GM23338 (cell line): ENCODE results near the gene COG7. TPM values are rescaled to one million over a fixed set of nuclear protein-coding genes. Genes with fewer than 3 reads are reported as not detected.

ENCODE experiments used
- ATAC-seq: fragments of 200-7000 bp; cut with Tn5 transposase; 3 replicates; pipeline ENCODE4 v1.9.1; 2020
- DNase-seq: peaks from one replicate; pipeline ENCODE4 v3.0.0-alpha.2; 2015; ENCODE audit warnings: low spot score
- H2AFZ ChIP-seq: fragments of 200-600 bp; sonication (generic); 2 replicates; pipeline ENCODE4 v1.8.0; 2016; ENCODE audit warnings: antibody characterized with exemption, mild to moderate bottlenecking, moderate library complexity
- H3F3A ChIP-seq: fragments of 200-600 bp; sonication (generic); replicated peaks from 2 replicates; pipeline ENCODE4 v1.8.0; 2017; ENCODE audit warnings: antibody characterized with exemption, mixed run types, low read depth
- H3K27ac ChIP-seq: fragments of 200-600 bp; sonication (generic); 2 replicates; pipeline ENCODE4 v1.6.1; 2016; ENCODE audit warnings: low read depth
- H3K27me3 ChIP-seq: fragments of 200-600 bp; sonication (generic); 2 replicates; pipeline ENCODE4 v1.8.0; 2016; ENCODE audit warnings: mild to moderate bottlenecking, mixed run types, moderate library complexity; ENCODE audit not compliant: insufficient read depth
- H3K36me3 ChIP-seq: fragments of 200-600 bp; sonication (generic); 2 replicates; pipeline ENCODE4 v1.8.0; 2016; ENCODE audit warnings: mild to moderate bottlenecking; ENCODE audit not compliant: insufficient read depth
- H3K4me1 ChIP-seq: fragments of 200-600 bp; sonication (generic); 2 replicates; pipeline ENCODE4 v1.8.0; 2016; ENCODE audit warnings: mild to moderate bottlenecking, moderate library complexity; ENCODE audit not compliant: insufficient read depth
- H3K4me2 ChIP-seq: fragments of 200-600 bp; sonication (generic); 2 replicates; pipeline ENCODE4 v1.7.1; 2017; ENCODE audit warnings: mixed run types
- H3K4me3 ChIP-seq: fragments of 200-600 bp; sonication (generic); 2 replicates; pipeline ENCODE4 v1.6.1; 2016; ENCODE audit warnings: mixed run types
- H3K79me2 ChIP-seq: fragments of 200-600 bp; sonication (generic); replicated peaks from 2 replicates; pipeline ENCODE4 v1.8.0; 2017; ENCODE audit warnings: mild to moderate bottlenecking; ENCODE audit not compliant: insufficient read depth
- H3K9me2 ChIP-seq: fragments of 200-600 bp; sonication (generic); 2 replicates; pipeline ENCODE4 v1.8.0; 2017; ENCODE audit not compliant: insufficient read depth
- H4K20me1 ChIP-seq: fragments of 200-600 bp; sonication (generic); replicated peaks from 2 replicates; pipeline ENCODE4 v1.8.0; 2017; ENCODE audit warnings: mild to moderate bottlenecking; ENCODE audit not compliant: insufficient read depth
- H3K27ac Mint-ChIP-seq: 2 replicates; pipeline ENCODE4 v1.8.0; 2020; ENCODE audit warnings: inconsistent platforms, mild to moderate bottlenecking, moderate library complexity, mixed read lengths
- H3K27me3 Mint-ChIP-seq: 3 replicates; pipeline ENCODE4 v1.8.0; 2022; ENCODE audit warnings: low read depth, mild to moderate bottlenecking, moderate library complexity, mixed read lengths, inconsistent platforms; ENCODE audit not compliant: insufficient read depth, poor library complexity
- H3K36me3 Mint-ChIP-seq: 3 replicates; pipeline ENCODE4 v1.8.0; 2021; ENCODE audit warnings: low read depth, mild to moderate bottlenecking, inconsistent platforms, moderate library complexity, mixed read lengths
- H3K4me1 Mint-ChIP-seq: 3 replicates; pipeline ENCODE4 v1.8.0; 2020; ENCODE audit warnings: mild to moderate bottlenecking, inconsistent platforms, mixed read lengths
- H3K4me3 Mint-ChIP-seq: 3 replicates; pipeline ENCODE4 v1.8.0; 2021; ENCODE audit warnings: moderate library complexity, mild to moderate bottlenecking, inconsistent platforms, mixed read lengths
- H3K9me3 Mint-ChIP-seq: 3 replicates; pipeline ENCODE4 v1.8.0; 2020; ENCODE audit warnings: moderate library complexity, mild to moderate bottlenecking, inconsistent platforms, mixed read lengths
- CREB1 ChIP-seq: fragments of 250-450 bp; sonication (Bioruptor Pico); IDR thresholded peaks from 2 replicates; pipeline ENCODE4 v1.5.0; 2020; ENCODE audit warnings: low read depth, mild to moderate bottlenecking, moderate library complexity
- EZH2 ChIP-seq: fragments of 200-600 bp; sonication (generic); IDR thresholded peaks from one replicate; pipeline ENCODE4 v1.8.0; 2017; ENCODE audit warnings: antibody characterized with exemption, mild to moderate bottlenecking, low read depth; ENCODE audit not compliant: unreplicated experiment
- EZH2phosphoT487 ChIP-seq: fragments of 200-600 bp; sonication (generic); IDR thresholded peaks from one replicate; pipeline ENCODE4 v1.8.1; 2018; ENCODE audit warnings: antibody characterized with exemption; ENCODE audit not compliant: unreplicated experiment
- JUNB ChIP-seq: IDR thresholded peaks from one replicate; pipeline ENCODE4 v1.6.1; 2016; ENCODE audit warnings: antibody characterized with exemption; ENCODE audit not compliant: unreplicated experiment
- POLR2AphosphoS5 ChIP-seq: IDR thresholded peaks from 2 replicates; pipeline ENCODE4 v1.6.1; 2016; ENCODE audit warnings: antibody characterized with exemption, low read depth
- REST ChIP-seq: IDR thresholded peaks from one replicate; pipeline ENCODE4 v1.6.1; 2018; ENCODE audit warnings: antibody characterized with exemption; ENCODE audit not compliant: unreplicated experiment
- STAT1 ChIP-seq: IDR thresholded peaks from one replicate; pipeline ENCODE4 v1.6.1; 2016; ENCODE audit warnings: antibody characterized with exemption; ENCODE audit not compliant: unreplicated experiment
- ZNF114 ChIP-seq: fragments of 250-450 bp; sonication (Bioruptor Pico); IDR thresholded peaks from 2 replicates; pipeline ENCODE4 v1.5.0; 2020; ENCODE audit warnings: mild to moderate bottlenecking, moderate library complexity
- ZNF331 ChIP-seq: fragments of 250-450 bp; sonication (Bioruptor Pico); IDR thresholded peaks from 2 replicates; pipeline ENCODE4 v1.5.0; 2020; ENCODE audit warnings: low read depth, mild to moderate bottlenecking, moderate library complexity
- polyA plus RNA-seq: library from polyadenylated mRNA; unstranded; fragments of >200 nt; fragmentation: Nextera tagmentation; extraction: Ambion mirVana; gene quantifications from 2 replicates; pipeline ENCODE4 v1.2.1, GENCODE V29; 2016
- total RNA-seq: library from RNA; depleted of rRNA; stranded (reverse); fragments of >200 nt; shearing (Covaris generic); gene quantifications from 2 replicates; pipeline ENCODE4 v1.2.3, GENCODE V29; 2014
- TF ChIP-seq, protein P1 (sequence below), 2 experiments: fragments of 200-600 bp in 1 of 2; sonication (generic) in 1 of 2; conservative IDR thresholded peaks; 2 replicates each; pipeline versions ENCODE4 v1.5.1 to v1.6.1; 2016 to 2017; ENCODE audit warnings: antibody characterized with exemption in 2 of 2, low read depth in 2 of 2, mild to moderate bottlenecking in 2 of 2, moderate library complexity in 1 of 2

COG7 gene
- total and polyA plus RNA-seq, 2 experiments from 2014 or later, result 9.2 to 20.0 TPM

- TF ChIP-seq, protein P1, sequence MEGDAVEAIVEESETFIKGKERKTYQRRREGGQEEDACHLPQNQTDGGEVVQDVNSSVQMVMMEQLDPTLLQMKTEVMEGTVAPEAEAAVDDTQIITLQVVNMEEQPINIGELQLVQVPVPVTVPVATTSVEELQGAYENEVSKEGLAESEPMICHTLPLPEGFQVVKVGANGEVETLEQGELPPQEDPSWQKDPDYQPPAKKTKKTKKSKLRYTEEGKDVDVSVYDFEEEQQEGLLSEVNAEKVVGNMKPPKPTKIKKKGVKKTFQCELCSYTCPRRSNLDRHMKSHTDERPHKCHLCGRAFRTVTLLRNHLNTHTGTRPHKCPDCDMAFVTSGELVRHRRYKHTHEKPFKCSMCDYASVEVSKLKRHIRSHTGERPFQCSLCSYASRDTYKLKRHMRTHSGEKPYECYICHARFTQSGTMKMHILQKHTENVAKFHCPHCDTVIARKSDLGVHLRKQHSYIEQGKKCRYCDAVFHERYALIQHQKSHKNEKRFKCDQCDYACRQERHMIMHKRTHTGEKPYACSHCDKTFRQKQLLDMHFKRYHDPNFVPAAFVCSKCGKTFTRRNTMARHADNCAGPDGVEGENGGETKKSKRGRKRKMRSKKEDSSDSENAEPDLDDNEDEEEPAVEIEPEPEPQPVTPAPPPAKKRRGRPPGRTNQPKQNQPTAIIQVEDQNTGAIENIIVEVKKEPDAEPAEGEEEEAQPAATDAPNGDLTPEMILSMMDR (conservative IDR thresholded peaks at IDR 0.05; ENCODE audit: low read depth in 2 of 2), result no peak
- TF ChIP-seq CREB1 (no peak), STAT1 (no peak), ZNF114 (CRISPR knock-in tag) (no peak), EZH2phosphoT487 (no peak), POLR2AphosphoS5 (no peak), EZH2 (no peak), JUNB (no peak)
Observed at GRCh38 chr16:23408242-23408822, 44.7 kb downstream of the COG7 start (continued).

GRCh38 chr16:23407436-23408127 is 45.4 kb downstream of the COG7 start:
- peaks cover 26% of the 10 kb centered on the region for H3K36me3 Mint-ChIP-seq
- no peak for DNase-seq
- Histone ChIP-seq H3K4me3 (no peak overlapping the region), H3K4me1 (peaks cover 16% of the 10 kb centered on the region), H3K36me3 (peaks cover 14% of the 10 kb centered on the region), H3K9me2 (no peaks in the 10 kb centered on the region), H4K20me1 (no peaks in the 10 kb centered on the region), H3F3A (no peaks in the 10 kb centered on the region), H3K27ac (no peak overlapping the region), H2AFZ (no peak overlapping the region), H3K4me2 (no peak overlapping the region), H3K79me2 (no peaks in the 10 kb centered on the region), H3K27me3 (no peaks in the 10 kb centered on the region)
- H3K4me3 Mint-ChIP-seq, result no peak overlapping the region
- H3K27ac Mint-ChIP-seq, result no peak overlapping the region
- no peaks in the 10 kb centered on the region for H3K9me3 Mint-ChIP-seq
- ATAC-seq, result no peak
- peaks cover 20% of the 10 kb centered on the region for H3K4me1 Mint-ChIP-seq
- peaks cover 3% of the 10 kb centered on the region for H3K27me3 Mint-ChIP-seq
- no peak for TF ChIP-seq EZH2phosphoT487
- TF ChIP-seq STAT1, result no peak
- TF ChIP-seq ZNF331 (CRISPR knock-in tag), result no peak
- no peak for TF ChIP-seq JUNB
- TF ChIP-seq REST, result no peak
- no peak for TF ChIP-seq CREB1
- TF ChIP-seq, protein P1 (conservative IDR thresholded peaks at IDR 0.05; ENCODE audit: low read depth in 2 of 2), result no peak
- no peak for TF ChIP-seq EZH2
- TF ChIP-seq POLR2AphosphoS5, result no peak
